ENCODE measurements around the gene GSX2. TPM values are rescaled to one million over a fixed set of nuclear protein-coding genes. Genes with fewer than 3 reads are reported as not detected.

Gene GSX2
- total and polyA plus RNA-seq, 10 of the 15 experiments (the other 5 are each of a cell fraction or from before 2014, with no cell fraction given) = 0.04 to 0.58 (median 0.50) TPM; not detected in 5

GRCh38 chr4:54097152-54097551 lies 2.8 kb upstream of the GSX2 start:
- Histone ChIP-seq H3K27ac (ENCODE audit: control insufficient read depth, insufficient read depth) (no peak overlapping the region), H4K20me1 (ENCODE audit: control insufficient read depth, insufficient read depth) (no peaks in the 10 kb centered on the region), H3K4me3 (no peak overlapping the region), H3K9ac (ENCODE audit: control insufficient read depth, insufficient read depth, low read length) (no peak overlapping the region), H3K4me2 (ENCODE audit: control insufficient read depth, insufficient read depth) (no peak overlapping the region), H3K27me3 (replicated peaks in 1 of 2; ENCODE audit: control insufficient read depth in 2 of 2, insufficient read depth in 2 of 2, low read length in 1 of 2) (peaks cover 23 to 26% of the 10 kb centered on the region in 2 experiments), H3K79me2 (ENCODE audit: control insufficient read depth, insufficient read depth, low read length) (no peaks in the 10 kb centered on the region), H2AFZ (ENCODE audit: control insufficient read depth, low read depth, low read length) (no peak overlapping the region), H3K4me1 (ENCODE audit: control insufficient read depth, insufficient read depth, low read length) (peaks cover under 1% of the 10 kb centered on the region; the same call in 1 of the 2 replicates), H3K36me3 (ENCODE audit: control insufficient read depth in 2 of 2, insufficient read depth in 2 of 2, low read length in 1 of 2) (no peaks in the 10 kb centered on the region), H3K9me3 (replicated peaks; ENCODE audit: control insufficient read depth, insufficient read depth, low read length) (no peaks in the 10 kb centered on the region)
- no TSS peak for BruUV-seq (replicated peaks)
- ATAC-seq = no peak
- ChIA-PET CTCF (no interaction called here), SMC1A (ENCODE audit: uncharacterized antibody, unreplicated experiment) (interaction anchor here (0.9 kb wide), 1 partner anchor 11 kb away, joined by 3 read pairs; no protein-coding TSS in a partner anchor), POLR2A (no interaction called here), RAD21 (ENCODE audit: unreplicated experiment) (no interaction called here)
- no peak for DNase-seq (ENCODE audit: low read depth, low spot score)
- intact Hi-C loops (cut with micrococcal nuclease; ENCODE audit: unreplicated experiment) (no loop called here), in situ Hi-C loops (cut with MboI) (no loop called here)
- FAIRE-seq = no peak
- TF ChIP-seq RCOR1 (conservative IDR thresholded peaks at IDR 0.05; ENCODE audit: low read depth, low read length) = no peak
- no peak for TF ChIP-seq JUND (IDR thresholded peaks at IDR 0.05; ENCODE audit: low read depth, low read length)
- WGBS (ENCODE audit: insufficient coverage, insufficient replicate concordance, low lambda C conversion rate, missing lambda C conversion rate) = 12% methylated on average over 6 of the region's 6 CpGs

DNA sequence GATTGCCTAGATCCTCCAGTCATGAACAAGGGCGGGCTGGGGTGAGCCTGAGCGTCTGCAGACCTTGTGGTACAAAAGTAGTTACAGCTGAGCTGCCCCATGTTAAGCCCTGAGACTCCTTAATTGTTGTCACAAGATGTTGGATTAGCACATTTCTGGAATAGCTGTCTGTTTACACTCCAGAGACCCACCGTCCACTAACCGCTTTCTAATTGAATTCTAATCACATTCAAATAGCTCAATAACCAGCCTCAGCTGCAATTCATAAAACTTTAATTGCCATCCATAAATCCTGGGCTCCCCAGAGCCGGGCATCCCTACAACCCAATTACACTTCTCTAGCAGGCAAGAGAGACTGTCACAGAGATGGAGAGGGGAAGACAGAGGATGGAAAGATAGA lies 1.6 kb upstream of the GSX2 start:
- H3K36me3 ChIP-seq (ENCODE audit: control insufficient read depth in 2 of 2, insufficient read depth in 2 of 2, low read length in 1 of 2) = no peaks in the 10 kb centered on the region
- H3K4me3 ChIP-seq = no peak overlapping the region
- DNase-seq (ENCODE audit: low read depth, low spot score) (no peak), ATAC-seq (no peak), FAIRE-seq (no peak)
- no peak overlapping the region for H3K27ac ChIP-seq (ENCODE audit: control insufficient read depth, insufficient read depth)
- BruUV-seq (replicated peaks) = no TSS peak
- 41% methylated on average over 5 of the region's 5 CpGs for WGBS (ENCODE audit: insufficient coverage, insufficient replicate concordance, low lambda C conversion rate, missing lambda C conversion rate)
- no peak overlapping the region for H2AFZ ChIP-seq (ENCODE audit: control insufficient read depth, low read depth, low read length)
- in situ Hi-C loops (cut with MboI) = no loop called here
- CTCF ChIA-PET = no interaction called here
- no peaks in the 10 kb centered on the region for H4K20me1 ChIP-seq (ENCODE audit: control insufficient read depth, insufficient read depth)
- RAD21 ChIA-PET (ENCODE audit: unreplicated experiment) = no interaction called here
- no peaks in the 10 kb centered on the region; the same call in 1 of the 2 replicates for H3K4me1 ChIP-seq (ENCODE audit: control insufficient read depth, insufficient read depth, low read length)
- H3K27me3 ChIP-seq (replicated peaks in 1 of 2; ENCODE audit: control insufficient read depth in 2 of 2, insufficient read depth in 2 of 2, low read length in 1 of 2) = peaks cover 29 to 30% of the 10 kb centered on the region in 2 experiments
- no peaks in the 10 kb centered on the region for H3K79me2 ChIP-seq (ENCODE audit: control insufficient read depth, insufficient read depth, low read length)
- POLR2A ChIA-PET = no interaction called here
- H3K9me3 ChIP-seq (replicated peaks; ENCODE audit: control insufficient read depth, insufficient read depth, low read length) = no peaks in the 10 kb centered on the region
- SMC1A ChIA-PET (ENCODE audit: uncharacterized antibody, unreplicated experiment) = interaction anchor here (1.1 kb wide), 1 partner anchor 20 kb away, joined by 3 read pairs; no protein-coding TSS in a partner anchor
- H3K4me2 ChIP-seq (ENCODE audit: control insufficient read depth, insufficient read depth) = no peak overlapping the region
- no peak overlapping the region for H3K9ac ChIP-seq (ENCODE audit: control insufficient read depth, insufficient read depth, low read length)
- intact Hi-C loops (cut with micrococcal nuclease; ENCODE audit: unreplicated experiment) = no loop called here
- TF ChIP-seq DPF2 (IDR thresholded peaks at IDR 0.05) = no peak
- no peak for TF ChIP-seq CBX3 (IDR thresholded peaks at IDR 0.05; ENCODE audit: borderline replicate concordance, low read depth)
- TF ChIP-seq, protein P1, sequence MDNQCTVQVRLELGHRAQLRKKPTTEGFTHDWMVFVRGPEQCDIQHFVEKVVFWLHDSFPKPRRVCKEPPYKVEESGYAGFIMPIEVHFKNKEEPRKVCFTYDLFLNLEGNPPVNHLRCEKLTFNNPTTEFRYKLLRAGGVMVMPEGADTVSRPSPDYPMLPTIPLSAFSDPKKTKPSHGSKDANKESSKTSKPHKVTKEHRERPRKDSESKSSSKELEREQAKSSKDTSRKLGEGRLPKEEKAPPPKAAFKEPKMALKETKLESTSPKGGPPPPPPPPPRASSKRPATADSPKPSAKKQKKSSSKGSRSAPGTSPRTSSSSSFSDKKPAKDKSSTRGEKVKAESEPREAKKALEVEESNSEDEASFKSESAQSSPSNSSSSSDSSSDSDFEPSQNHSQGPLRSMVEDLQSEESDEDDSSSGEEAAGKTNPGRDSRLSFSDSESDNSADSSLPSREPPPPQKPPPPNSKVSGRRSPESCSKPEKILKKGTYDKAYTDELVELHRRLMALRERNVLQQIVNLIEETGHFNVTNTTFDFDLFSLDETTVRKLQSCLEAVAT (IDR thresholded peaks at IDR 0.05) = no peak
- no peak for TF ChIP-seq TBL1XR1 (IDR thresholded peaks at IDR 0.05; ENCODE audit: low read depth, low read length)
- no peak for TF ChIP-seq JUNB (IDR thresholded peaks at IDR 0.05)
- TF ChIP-seq ZNF592 (IDR thresholded peaks at IDR 0.05) = no peak
- no peak for TF ChIP-seq PKNOX1 (IDR thresholded peaks at IDR 0.05)
- no peak for TF ChIP-seq ZZZ3 (IDR thresholded peaks at IDR 0.05; ENCODE audit: control insufficient read depth, insufficient read length, low read depth)
